HEK293 (cell line): ENCODE results near the gene TNIK.

Experiments used
- CTCF ChIA-PET: fragments of 350-600 bp; formaldehyde crosslinking; extraction: SDS; loops from one replicate; lab custom pipeline; 2021; ENCODE audit warnings: antibody characterized with exemption; lab: Yijun Ruan, JAX
- POLR2A ChIA-PET: fragments of 300-600 bp; formaldehyde crosslinking; extraction: SDS; loops from one replicate; lab custom pipeline; 2020; ENCODE audit warnings: antibody characterized with exemption, inconsistent platforms; lab: Yijun Ruan, JAX
- H3K27ac ChIP-seq: fragments of 200-500 bp; sonication (Bioruptor generic); 2 replicates; pipeline ENCODE4 v1.5.1; 2014; ENCODE audit warnings: low read depth, low read length, control low read depth, inconsistent platforms; ENCODE audit errors: extremely low read depth
- H3K36me3 ChIP-seq, 2 experiments: fragments of 200-500 bp in 1 of 2; sonication (Bioruptor generic) in 1 of 2; 1 replicate in 1 of 2; 2 replicates in 1 of 2; pipeline ENCODE4 v1.5.1; 2014 to 2017; ENCODE audit warnings: inconsistent platforms in 2 of 2, low read length in 2 of 2; ENCODE audit not compliant: control insufficient read depth in 2 of 2, insufficient read depth in 1 of 2
- H3K4me1 ChIP-seq: fragments of 200-500 bp; sonication (Bioruptor generic); 2 replicates; pipeline ENCODE4 v1.5.1; 2014; ENCODE audit warnings: mild to moderate bottlenecking, low read length, inconsistent platforms; ENCODE audit not compliant: control insufficient read depth, insufficient read depth
- H3K4me3 ChIP-seq: 2 replicates; pipeline ENCODE4 v1.5.1; 2011; ENCODE audit warnings: low read depth, mild to moderate bottlenecking, control low read depth, low read length, moderate library complexity
- H3K9me3 ChIP-seq: fragments of 200-500 bp; sonication (Bioruptor generic); 2 replicates; pipeline ENCODE4 v1.5.1; 2014; ENCODE audit warnings: low read depth, low read length, inconsistent platforms; ENCODE audit not compliant: control insufficient read depth, insufficient read depth
- FEZF1 ChIP-seq: fragments of 450-650 bp; formaldehyde crosslinking; IDR thresholded peaks from 2 replicates; pipeline ENCODE4 v1.5.1; 2016; ENCODE audit warnings: missing biosample characterization, missing genetic modification characterization
- GLI4 ChIP-seq: fragments of 450-650 bp; formaldehyde crosslinking; IDR thresholded peaks from 2 replicates; pipeline ENCODE4 v1.5.1; 2016; ENCODE audit warnings: missing biosample characterization, missing genetic modification characterization
- KLF1 ChIP-seq: fragments of 450-650 bp; formaldehyde crosslinking; IDR thresholded peaks from 2 replicates; pipeline ENCODE4 v1.5.1; 2016; ENCODE audit warnings: missing biosample characterization, missing genetic modification characterization
- KLF16 ChIP-seq: fragments of 450-650 bp; formaldehyde crosslinking; IDR thresholded peaks from 2 replicates; pipeline ENCODE4 v1.5.1; 2017; ENCODE audit warnings: missing biosample characterization, missing genetic modification characterization
- REPIN1 ChIP-seq: fragments of 450-650 bp; formaldehyde crosslinking; IDR thresholded peaks from 2 replicates; pipeline ENCODE4 v1.5.1; 2017; ENCODE audit warnings: missing biosample characterization, missing genetic modification characterization, low read depth
- SETDB1 ChIP-seq: IDR thresholded peaks from one replicate; pipeline ENCODE4 v1.6.1; 2017; ENCODE audit warnings: mild to moderate bottlenecking, low read length, moderate library complexity, mixed read lengths; ENCODE audit not compliant: insufficient read length
- WT1 ChIP-seq: fragments of 450-650 bp; formaldehyde crosslinking; IDR thresholded peaks from 2 replicates; pipeline ENCODE4 v1.5.1; 2016; ENCODE audit warnings: missing biosample characterization, missing genetic modification characterization
- ZBTB7A ChIP-seq: fragments of 450-650 bp; formaldehyde crosslinking; IDR thresholded peaks from 2 replicates; pipeline ENCODE4 v1.5.1; 2016; ENCODE audit warnings: low read depth, missing biosample characterization, missing genetic modification characterization
- ZNF133 ChIP-seq: fragments of 450-650 bp; formaldehyde crosslinking; IDR thresholded peaks from 2 replicates; pipeline ENCODE4 v1.5.1; 2016; ENCODE audit warnings: missing biosample characterization, missing genetic modification characterization
- ZNF140 ChIP-seq: fragments of 450-650 bp; formaldehyde crosslinking; IDR thresholded peaks from 2 replicates; pipeline ENCODE4 v1.5.1; 2016; ENCODE audit warnings: missing biosample characterization, missing genetic modification characterization
- ZNF211 ChIP-seq: fragments of 450-650 bp; formaldehyde crosslinking; IDR thresholded peaks from 2 replicates; pipeline ENCODE4 v1.5.1; 2016; ENCODE audit warnings: low read depth, missing biosample characterization, missing genetic modification characterization
- ZNF302 ChIP-seq: fragments of 450-650 bp; formaldehyde crosslinking; IDR thresholded peaks from 2 replicates; pipeline ENCODE4 v1.5.1; 2016; ENCODE audit warnings: missing biosample characterization, missing genetic modification characterization, low read depth
- ZNF341 ChIP-seq: fragments of 450-650 bp; formaldehyde crosslinking; IDR thresholded peaks from 2 replicates; pipeline ENCODE4; 2016; ENCODE audit warnings: low read depth, missing biosample characterization, missing genetic modification characterization
- ZNF394 ChIP-seq: fragments of 450-650 bp; formaldehyde crosslinking; IDR thresholded peaks from 2 replicates; pipeline ENCODE4 v1.5.1; 2016; ENCODE audit warnings: missing biosample characterization, missing genetic modification characterization, mild to moderate bottlenecking, moderate library complexity, borderline replicate concordance
- ZNF48 ChIP-seq: fragments of 450-650 bp; formaldehyde crosslinking; IDR thresholded peaks from 2 replicates; pipeline ENCODE4 v1.5.1; 2016; ENCODE audit warnings: missing biosample characterization, missing genetic modification characterization
- ZNF514 ChIP-seq: fragments of 450-650 bp; formaldehyde crosslinking; IDR thresholded peaks from 2 replicates; pipeline ENCODE4 v1.5.1; 2016; ENCODE audit warnings: missing biosample characterization, missing genetic modification characterization
- ZNF558 ChIP-seq: fragments of 450-650 bp; formaldehyde crosslinking; IDR thresholded peaks from 2 replicates; pipeline ENCODE4 v1.5.1; 2016; ENCODE audit warnings: missing biosample characterization, missing genetic modification characterization
- ZNF585B ChIP-seq: fragments of 450-650 bp; formaldehyde crosslinking; IDR thresholded peaks from 2 replicates; pipeline ENCODE4 v1.5.1; 2016; ENCODE audit warnings: missing biosample characterization, missing genetic modification characterization
- ZNF654 ChIP-seq: fragments of 450-650 bp; formaldehyde crosslinking; IDR thresholded peaks from 2 replicates; pipeline ENCODE4 v1.5.1; 2016; ENCODE audit warnings: low read depth, missing biosample characterization, missing genetic modification characterization
- ZNF701 ChIP-seq: fragments of 450-650 bp; formaldehyde crosslinking; IDR thresholded peaks from 2 replicates; pipeline ENCODE4 v1.5.1; 2016; ENCODE audit warnings: missing biosample characterization, missing genetic modification characterization
- ZNF768 ChIP-seq: fragments of 450-650 bp; formaldehyde crosslinking; IDR thresholded peaks from 2 replicates; pipeline ENCODE4 v1.5.1; 2018; ENCODE audit warnings: missing biosample characterization, mild to moderate bottlenecking, missing genetic modification characterization
- TF ChIP-seq, protein P1 (sequence below): fragments of 450-650 bp; formaldehyde crosslinking; conservative IDR thresholded peaks from 2 replicates; pipeline ENCODE4 v1.5.1; 2016; ENCODE audit warnings: low read depth, missing biosample characterization, missing genetic modification characterization
- TF ChIP-seq, protein P2 (sequence below): IDR thresholded peaks from 2 replicates; pipeline ENCODE4 v1.6.1; 2011; ENCODE audit warnings: mild to moderate bottlenecking, low read depth, low read length, borderline replicate concordance
- TF ChIP-seq, protein P3 (sequence below): sonication (generic); formaldehyde crosslinking; IDR thresholded peaks from 2 replicates; pipeline ENCODE4 v1.8.1; 2022; ENCODE audit warnings: mild to moderate bottlenecking, moderate library complexity, missing genetic modification reagents
- TF ChIP-seq, protein P4 (sequence below): fragments of 450-650 bp; formaldehyde crosslinking; IDR thresholded peaks from 2 replicates; pipeline ENCODE4 v1.5.1; 2016; ENCODE audit warnings: missing biosample characterization, missing genetic modification characterization

Gene TNIK

DNA sequence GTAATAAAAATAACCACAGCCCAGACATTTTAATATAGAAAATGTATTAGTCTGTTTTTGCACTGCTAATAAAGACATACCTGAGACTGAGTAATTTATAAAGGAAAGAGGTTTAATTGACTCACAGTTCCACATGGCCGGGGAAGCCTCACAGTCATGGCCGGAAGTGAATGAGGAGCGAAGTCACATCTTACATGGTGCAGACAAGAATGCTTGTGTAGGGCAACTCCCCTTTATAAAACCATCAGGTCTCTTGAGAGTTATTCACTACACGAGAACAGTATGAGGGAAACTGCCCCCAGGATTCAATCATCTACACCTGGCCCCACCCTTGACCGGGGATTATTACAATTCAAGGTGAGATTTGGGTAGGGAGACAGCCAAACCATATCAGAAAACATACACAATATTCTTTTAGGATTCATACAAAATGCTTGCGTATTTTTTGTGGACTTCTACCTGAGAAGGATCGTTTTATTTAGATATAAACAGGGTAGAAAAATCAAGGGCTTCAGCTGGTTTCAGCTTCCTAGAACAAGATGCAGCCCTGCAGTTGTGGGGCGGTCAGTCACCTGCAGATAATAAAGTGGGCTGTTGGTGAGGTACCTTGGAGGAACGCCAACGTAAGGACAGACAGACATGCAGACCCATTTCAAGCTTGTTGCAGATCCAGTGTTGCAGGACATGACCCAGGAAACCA, 101.9 kb downstream of the TNIK start (continued):
- TF ChIP-seq, protein P1, sequence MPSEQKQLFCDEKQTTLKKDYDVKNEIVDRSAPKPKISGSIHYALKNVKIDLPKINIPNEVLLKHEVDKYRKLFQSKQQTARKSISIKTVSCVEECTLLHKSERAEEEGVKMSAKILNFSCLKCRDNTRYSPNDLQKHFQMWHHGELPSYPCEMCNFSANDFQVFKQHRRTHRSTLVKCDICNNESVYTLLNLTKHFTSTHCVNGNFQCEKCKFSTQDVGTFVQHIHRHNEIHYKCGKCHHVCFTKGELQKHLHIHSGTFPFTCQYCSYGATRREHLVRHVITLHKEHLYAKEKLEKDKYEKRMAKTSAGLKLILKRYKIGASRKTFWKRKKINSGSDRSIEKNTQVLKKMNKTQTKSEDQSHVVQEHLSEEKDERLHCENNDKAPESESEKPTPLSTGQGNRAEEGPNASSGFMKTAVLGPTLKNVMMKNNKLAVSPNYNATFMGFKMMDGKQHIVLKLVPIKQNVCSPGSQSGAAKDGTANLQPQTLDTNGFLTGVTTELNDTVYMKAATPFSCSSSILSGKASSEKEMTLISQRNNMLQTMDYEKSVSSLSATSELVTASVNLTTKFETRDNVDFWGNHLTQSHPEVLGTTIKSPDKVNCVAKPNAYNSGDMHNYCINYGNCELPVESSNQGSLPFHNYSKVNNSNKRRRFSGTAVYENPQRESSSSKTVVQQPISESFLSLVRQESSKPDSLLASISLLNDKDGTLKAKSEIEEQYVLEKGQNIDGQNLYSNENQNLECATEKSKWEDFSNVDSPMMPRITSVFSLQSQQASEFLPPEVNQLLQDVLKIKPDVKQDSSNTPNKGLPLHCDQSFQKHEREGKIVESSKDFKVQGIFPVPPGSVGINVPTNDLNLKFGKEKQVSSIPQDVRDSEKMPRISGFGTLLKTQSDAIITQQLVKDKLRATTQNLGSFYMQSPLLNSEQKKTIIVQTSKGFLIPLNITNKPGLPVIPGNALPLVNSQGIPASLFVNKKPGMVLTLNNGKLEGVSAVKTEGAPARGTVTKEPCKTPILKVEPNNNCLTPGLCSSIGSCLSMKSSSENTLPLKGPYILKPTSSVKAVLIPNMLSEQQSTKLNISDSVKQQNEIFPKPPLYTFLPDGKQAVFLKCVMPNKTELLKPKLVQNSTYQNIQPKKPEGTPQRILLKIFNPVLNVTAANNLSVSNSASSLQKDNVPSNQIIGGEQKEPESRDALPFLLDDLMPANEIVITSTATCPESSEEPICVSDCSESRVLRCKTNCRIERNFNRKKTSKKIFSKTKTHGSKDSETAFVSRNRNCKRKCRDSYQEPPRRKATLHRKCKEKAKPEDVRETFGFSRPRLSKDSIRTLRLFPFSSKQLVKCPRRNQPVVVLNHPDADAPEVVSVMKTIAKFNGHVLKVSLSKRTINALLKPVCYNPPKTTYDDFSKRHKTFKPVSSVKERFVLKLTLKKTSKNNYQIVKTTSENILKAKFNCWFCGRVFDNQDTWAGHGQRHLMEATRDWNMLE (tag by site-specific recombination) = no peak
- TF ChIP-seq GLI4 (tag by site-specific recombination) (no peak), REPIN1 (tag by site-specific recombination) (no peak), ZNF585B (tag by site-specific recombination) (no peak), ZNF302 (tag by site-specific recombination) (no peak), FEZF1 (tag by site-specific recombination) (no peak), ZNF558 (tag by site-specific recombination) (no peak), ZNF211 (no peak)
- TF ChIP-seq, protein P2, sequence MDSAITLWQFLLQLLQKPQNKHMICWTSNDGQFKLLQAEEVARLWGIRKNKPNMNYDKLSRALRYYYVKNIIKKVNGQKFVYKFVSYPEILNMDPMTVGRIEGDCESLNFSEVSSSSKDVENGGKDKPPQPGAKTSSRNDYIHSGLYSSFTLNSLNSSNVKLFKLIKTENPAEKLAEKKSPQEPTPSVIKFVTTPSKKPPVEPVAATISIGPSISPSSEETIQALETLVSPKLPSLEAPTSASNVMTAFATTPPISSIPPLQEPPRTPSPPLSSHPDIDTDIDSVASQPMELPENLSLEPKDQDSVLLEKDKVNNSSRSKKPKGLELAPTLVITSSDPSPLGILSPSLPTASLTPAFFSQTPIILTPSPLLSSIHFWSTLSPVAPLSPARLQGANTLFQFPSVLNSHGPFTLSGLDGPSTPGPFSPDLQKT = no peak
- TF ChIP-seq, all 188 proteins: peak for 0

DNA sequence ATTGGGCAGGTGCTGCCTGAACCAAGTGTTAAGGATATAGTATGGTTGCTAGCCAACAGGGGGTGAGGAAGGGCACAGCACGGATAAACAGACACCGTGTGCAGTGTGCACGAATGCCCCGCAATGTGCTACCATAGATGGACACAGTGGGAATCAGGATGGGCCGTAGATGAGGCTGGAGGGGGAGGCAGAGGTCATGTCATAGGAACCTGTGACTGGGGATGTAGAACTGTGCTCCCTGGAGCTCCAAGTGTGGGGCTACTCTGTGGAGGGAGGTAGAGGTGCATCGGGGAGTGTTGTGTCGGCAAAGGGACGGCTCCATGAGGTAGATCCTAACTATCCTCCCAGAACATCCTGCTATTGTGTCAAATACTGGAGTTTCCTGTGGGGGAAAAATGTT, 102.5 kb downstream of the TNIK start:
- CTCF ChIA-PET = no interaction called here
- H3K9me3 ChIP-seq = no peaks in the 10 kb centered on the region
- TF ChIP-seq ZNF140 (tag by site-specific recombination) (no peak), ZNF341 (no peak), ZBTB7A (tag by site-specific recombination) (no peak), ZNF768 (no peak), ZNF133 (tag by site-specific recombination) (no peak), ZNF394 (no peak), ZNF654 (tag by site-specific recombination) (no peak), ZNF302 (tag by site-specific recombination) (no peak), ZNF701 (no peak), KLF1 (no peak), ZNF514 (no peak), KLF16 (tag by site-specific recombination) (no peak), SETDB1 (no peak), WT1 (tag by site-specific recombination) (no peak), ZNF48 (no peak)
- TF ChIP-seq, protein P3, sequence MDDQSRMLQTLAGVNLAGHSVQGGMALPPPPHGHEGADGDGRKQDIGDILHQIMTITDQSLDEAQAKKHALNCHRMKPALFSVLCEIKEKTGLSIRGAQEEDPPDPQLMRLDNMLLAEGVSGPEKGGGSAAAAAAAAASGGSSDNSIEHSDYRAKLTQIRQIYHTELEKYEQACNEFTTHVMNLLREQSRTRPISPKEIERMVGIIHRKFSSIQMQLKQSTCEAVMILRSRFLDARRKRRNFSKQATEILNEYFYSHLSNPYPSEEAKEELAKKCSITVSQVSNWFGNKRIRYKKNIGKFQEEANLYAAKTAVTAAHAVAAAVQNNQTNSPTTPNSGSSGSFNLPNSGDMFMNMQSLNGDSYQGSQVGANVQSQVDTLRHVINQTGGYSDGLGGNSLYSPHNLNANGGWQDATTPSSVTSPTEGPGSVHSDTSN (CRISPR knock-in tag) = no peak
- TF ChIP-seq, protein P4, sequence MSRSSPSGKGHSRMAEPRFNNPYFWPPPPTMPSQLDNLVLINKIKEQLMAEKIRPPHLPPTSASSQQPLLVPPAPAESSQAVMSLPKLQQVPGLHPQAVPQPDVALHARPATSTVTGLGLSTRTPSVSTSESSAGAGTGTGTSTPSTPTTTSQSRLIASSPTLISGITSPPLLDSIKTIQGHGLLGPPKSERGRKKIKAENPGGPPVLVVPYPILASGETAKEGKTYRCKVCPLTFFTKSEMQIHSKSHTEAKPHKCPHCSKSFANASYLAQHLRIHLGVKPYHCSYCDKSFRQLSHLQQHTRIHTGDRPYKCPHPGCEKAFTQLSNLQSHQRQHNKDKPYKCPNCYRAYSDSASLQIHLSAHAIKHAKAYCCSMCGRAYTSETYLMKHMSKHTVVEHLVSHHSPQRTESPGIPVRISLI = no peak
- TF ChIP-seq, all 188 proteins: peak for 0
- Histone ChIP-seq H3K4me1 (peaks cover 27% of the 10 kb centered on the region), H3K36me3 (no peaks in the 10 kb centered on the region), H3K4me3 (no peak overlapping the region), H3K27ac (no peak overlapping the region)
- POLR2A ChIA-PET = no interaction called here
